GM19035 (cell line): Measurements from ENCODE around the gene RIPOR2.

Experiments used
- ATAC-seq: cut with Tn5 transposase; IDR thresholded peaks from one replicate; pipeline ENCODE4 v1.9.1; 2021; ENCODE audit not compliant: unreplicated experiment

The RIPOR2 gene

GRCh38 chr6:24851086-24851485 is 84.7 kb downstream of the RIPOR2 start:
- ATAC-seq, result no peak

DNA sequence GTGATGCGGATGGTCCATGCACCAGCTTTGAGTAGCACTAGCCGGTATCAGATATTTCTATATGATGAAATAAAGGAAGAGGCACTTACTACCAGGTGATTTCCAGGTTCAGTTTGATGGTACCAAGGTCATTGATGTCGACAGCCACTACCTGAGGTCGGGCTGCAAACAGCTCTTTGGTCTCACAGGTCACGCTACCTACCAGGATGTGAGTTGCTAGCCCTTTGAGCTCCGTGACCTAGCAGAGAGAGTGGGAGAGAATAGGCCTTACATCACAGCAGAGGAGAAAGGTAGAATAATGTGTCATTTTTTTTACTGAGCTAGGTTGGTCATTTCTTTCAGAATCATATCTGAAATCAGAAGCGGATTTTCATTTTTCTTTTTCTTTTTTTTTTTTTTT is 86.0 kb downstream of the RIPOR2 start:
- ATAC-seq, result no peak

DNA sequence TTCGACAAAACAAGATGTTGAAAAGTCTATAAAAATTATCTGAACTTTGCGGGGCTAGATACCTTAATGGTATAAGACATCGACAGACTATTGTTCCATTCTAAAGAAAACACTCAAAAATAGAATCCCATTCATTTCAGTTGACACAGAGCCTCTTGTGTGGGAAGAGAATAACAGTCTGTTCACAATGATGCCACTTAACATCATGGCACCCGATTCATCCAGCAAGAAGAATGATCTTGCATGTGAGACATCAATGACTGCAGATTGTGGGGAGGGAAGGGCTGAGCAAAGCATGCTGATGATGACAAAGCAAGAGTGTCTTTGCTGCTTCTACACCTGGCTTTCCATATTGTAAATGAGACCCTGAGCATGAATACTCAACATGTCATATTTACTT is 87.3 kb downstream of the RIPOR2 start:
- no peak for ATAC-seq

DNA sequence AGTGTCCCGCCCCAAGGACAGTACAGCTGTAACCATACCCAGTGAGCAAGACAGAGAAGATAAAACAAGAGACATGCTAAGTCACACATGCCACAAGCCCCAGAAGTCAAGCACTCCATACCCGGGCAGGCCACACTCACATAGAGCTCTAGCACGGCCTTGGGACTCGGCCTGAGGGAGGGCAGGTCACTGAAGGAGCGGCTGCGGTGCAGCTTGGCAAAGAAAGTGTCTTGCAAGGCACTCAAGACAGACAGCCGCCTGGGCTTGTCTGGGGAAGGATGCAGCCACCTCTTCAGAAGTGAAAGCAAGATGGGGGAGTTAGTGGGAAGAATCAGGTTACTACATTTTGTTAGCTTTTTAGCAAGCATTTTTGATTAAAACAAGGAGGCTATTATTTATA is 88.4 kb downstream of the RIPOR2 start:
- ATAC-seq, result no peak

DNA sequence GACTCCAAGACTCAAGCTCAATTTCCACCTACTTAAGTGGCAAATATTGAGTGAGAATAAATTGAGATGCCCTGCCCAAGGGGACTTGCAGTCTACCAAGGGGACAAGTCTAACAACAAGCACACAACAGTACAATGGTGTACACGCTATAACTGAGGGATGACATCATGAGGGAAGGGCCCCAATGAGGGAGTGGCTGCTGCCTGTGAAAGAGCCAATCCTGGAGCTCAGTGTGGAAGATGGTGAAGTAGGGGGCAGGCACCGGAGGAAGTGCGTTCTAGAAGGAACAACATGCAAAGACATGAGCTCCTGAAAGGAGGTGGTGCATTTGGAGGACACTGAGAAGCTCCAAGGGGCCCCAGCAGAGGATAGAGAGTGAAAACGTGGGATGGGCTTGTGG is 90.2 kb downstream of the RIPOR2 start:
- no peak for ATAC-seq

DNA sequence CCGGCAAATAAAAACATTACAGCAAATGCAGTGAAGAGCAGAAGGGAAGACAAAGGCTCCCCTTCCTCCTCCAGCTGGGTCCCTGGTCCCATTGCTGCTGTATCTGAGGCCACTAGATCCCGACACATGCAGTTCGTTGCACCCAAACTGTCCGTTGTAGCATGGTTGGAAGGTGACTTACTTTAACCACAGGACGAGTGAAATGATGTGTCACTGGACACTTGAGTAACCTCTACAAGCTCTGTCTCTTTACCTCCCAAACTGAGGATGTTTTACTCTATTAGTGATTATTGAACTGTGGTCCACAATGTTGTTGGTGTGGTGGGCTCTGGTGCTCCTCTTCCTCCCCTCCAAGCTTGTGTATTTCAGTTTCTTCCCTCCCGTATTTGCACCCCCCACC is 90.9 kb downstream of the RIPOR2 start:
- ATAC-seq, result no peak

DNA sequence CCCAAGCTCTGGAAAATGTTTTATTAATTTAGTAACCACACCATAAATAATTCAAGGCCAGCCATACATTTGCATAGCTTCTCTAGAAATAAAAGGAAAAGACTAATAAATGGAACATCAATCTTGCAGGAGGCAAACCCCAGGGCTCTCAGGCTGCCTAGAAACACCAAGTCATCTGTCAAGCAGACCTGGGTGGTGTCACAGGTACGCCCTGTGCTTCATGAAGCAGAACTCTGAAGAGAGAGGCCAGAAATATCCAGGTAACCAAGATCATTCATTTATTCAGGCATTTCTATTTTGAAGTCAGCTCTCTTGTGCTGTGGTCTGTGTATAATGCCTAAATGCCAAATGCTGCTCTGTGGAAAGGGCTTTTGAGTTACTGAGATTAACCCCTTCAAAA is 91.7 kb downstream of the RIPOR2 start:
- no peak for ATAC-seq

GRCh38 chr6:24840187-24840586 is 95.6 kb downstream of the RIPOR2 start:
- ATAC-seq, result no peak

DNA sequence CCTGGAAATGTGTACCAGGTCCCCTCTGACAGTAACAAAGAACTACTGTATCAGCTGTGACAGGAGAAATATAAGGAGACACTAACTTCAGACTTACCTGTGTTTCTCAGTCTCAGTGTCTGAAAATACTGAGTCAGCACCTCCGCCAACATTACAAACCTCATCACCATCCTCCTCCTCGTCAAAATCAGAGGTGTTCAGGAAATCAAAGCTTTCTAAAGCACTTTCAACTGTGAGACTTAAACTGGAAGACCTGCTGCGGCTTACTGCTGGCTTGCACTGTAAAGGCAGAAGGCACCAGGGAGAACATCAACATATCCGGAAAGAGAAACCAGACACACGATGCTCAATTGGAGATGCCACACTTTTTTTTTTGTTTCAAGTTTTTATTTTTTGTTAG is 96.8 kb downstream of the RIPOR2 start:
- ATAC-seq, result no peak

DNA sequence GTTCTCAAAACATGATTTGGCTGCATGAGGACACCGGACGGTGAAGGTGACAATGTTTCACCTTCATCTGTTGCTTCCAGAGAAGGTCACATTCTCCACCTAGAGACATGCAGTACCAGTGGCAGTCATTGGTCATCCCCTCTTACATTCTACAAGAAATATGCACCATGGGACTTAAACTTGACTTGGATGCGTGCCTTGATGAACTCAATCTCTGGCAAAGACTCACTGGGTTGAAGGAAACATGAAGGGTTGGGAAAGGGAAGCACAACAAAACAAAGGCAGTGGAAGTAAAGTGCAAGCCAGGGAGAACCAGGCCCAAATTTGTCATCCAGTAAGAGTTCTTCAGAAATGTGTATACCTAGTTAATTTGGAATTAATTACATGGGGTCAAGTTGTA is 97.7 kb downstream of the RIPOR2 start:
- ATAC-seq, result no peak

GRCh38 chr6:24836109-24836508 is 99.7 kb downstream of the RIPOR2 start:
- ATAC-seq, result no peak

DNA sequence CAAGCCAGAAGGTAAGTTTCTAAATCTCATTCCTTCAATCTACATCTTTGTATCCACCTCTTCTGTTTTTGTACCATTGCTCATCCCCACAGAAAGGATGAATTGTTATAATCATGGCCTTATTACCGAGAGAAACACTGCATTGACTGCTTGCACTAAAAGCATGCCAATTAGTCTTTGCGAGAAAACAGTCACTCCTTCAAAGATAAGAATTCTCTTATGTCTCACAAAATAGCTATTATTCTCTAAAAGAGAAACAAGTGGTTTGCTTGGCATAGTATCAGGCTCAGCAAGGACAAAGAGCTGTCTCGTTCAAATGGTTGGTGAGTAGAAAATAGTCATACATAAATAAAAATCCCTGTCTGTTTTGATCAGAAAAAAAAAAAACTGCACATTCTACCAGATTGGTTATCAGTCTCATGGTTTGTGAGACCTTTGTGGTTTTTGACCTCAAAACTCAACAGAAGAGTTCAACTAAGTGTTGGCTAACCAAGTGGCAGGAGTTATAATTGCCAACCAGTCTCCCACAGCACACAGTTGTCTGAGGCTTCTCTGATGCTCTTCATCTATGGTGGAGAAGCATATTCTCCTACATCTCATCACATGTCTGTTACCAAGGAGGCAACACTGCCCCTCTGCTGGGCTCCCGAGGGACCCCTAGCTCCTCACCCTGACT is 101.9 kb downstream of the RIPOR2 start:
- no peak for ATAC-seq

DNA sequence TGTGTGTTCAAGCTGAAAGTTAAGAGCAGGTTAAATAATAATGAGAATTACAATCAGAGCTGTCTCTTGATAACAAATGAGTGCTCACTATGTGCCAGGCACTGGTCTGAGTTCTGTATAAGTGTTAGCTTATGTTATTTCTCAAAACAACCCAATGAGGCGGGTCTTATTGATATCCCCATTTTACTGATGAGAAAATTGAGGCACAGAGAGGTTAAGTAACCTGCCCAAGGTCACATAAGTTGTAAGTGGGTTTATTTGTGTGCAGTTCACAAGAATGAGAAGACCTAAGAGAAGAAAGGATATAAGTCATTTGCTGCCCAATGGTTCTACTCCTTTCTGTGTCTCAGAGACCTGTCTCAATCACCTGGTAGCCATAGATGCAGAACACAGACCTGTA is 103.0 kb downstream of the RIPOR2 start:
- ATAC-seq, result no peak

GRCh38 chr6:24831771-24832716 is 103.7 kb downstream of the RIPOR2 start:
- ATAC-seq, result no peak

GRCh38 chr6:24829657-24830056 is 106.1 kb downstream of the RIPOR2 start:
- no peak for ATAC-seq

GRCh38 chr6:24827970-24828369 is 107.8 kb downstream of the RIPOR2 start:
- ATAC-seq, result no peak

GRCh38 chr6:24827162-24827561 is 108.6 kb downstream of the RIPOR2 start:
- ATAC-seq, result no peak

GRCh38 chr6:24825130-24825630 is 110.6 kb downstream of the RIPOR2 start:
- no peak for ATAC-seq

GRCh38 chr6:24824142-24824938 is 111.4 kb downstream of the RIPOR2 start:
- ATAC-seq, result no peak

DNA sequence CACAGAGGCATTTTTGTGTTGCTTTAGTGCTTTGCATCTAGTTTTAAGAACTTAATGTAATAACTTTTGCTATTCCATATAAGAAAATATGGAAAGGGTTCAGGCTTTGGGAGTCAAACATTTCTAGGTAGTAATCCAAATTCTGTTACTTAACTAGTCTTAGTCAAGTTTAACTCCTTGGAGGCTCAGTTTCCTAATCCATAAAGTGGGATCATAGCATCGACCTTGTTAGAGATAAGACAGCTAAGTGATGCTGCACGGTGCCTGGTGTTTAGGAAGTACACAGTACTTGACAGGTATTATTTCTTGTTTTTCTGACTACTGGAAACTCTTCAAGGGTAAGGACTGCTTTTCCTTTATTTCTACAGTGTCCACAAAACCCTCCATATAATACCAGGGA is 112.6 kb downstream of the RIPOR2 start:
- ATAC-seq, result no peak

- ATAC-seq, result no peak
These were observed 113.1 kb downstream of the RIPOR2 start for GRCh38 chr6:24822696-24823095.
